RWPE2 (cell line): ENCODE results near the gene CRY2.

Experiments used
- ATAC-seq: fragments of 200-7000 bp; cut with Tn5 transposase; 3 replicates; pipeline ENCODE4 v1.9.1; 2021; ENCODE audit warnings: low read depth
- DNase-seq: peaks from one replicate; pipeline ENCODE4 v3.0.0-alpha.2; 2020; ENCODE audit warnings: low spot score
- H3K27ac ChIP-seq: fragments of 450-650 bp; 2 replicates; pipeline ENCODE4 v1.5.1; 2017; ENCODE audit warnings: mild to moderate bottlenecking; ENCODE audit not compliant: poor library complexity, severe bottlenecking
- H3K27me3 ChIP-seq: fragments of 250-450 bp; sonication (Bioruptor Pico); 2 replicates; pipeline ENCODE4 v1.5.1; 2021; ENCODE audit warnings: mild to moderate bottlenecking, moderate library complexity; ENCODE audit not compliant: insufficient read depth, poor library complexity, severe bottlenecking
- H3K36me3 ChIP-seq: fragments of 250-450 bp; sonication (Bioruptor Pico); 2 replicates; pipeline ENCODE4 v1.5.1; 2020; ENCODE audit warnings: low read depth, mild to moderate bottlenecking, moderate library complexity
- H3K4me1 ChIP-seq: fragments of 250-450 bp; sonication (Bioruptor Pico); 2 replicates; pipeline ENCODE4 v1.5.1; 2021; ENCODE audit warnings: mild to moderate bottlenecking, moderate library complexity; ENCODE audit not compliant: insufficient read depth, poor library complexity, severe bottlenecking
- H3K4me3 ChIP-seq: fragments of 250-450 bp; sonication (Bioruptor Pico); 2 replicates; pipeline ENCODE4 v1.5.1; 2021; ENCODE audit warnings: mild to moderate bottlenecking, moderate library complexity; ENCODE audit not compliant: severe bottlenecking
- H3K9me3 ChIP-seq: fragments of 250-450 bp; sonication (Bioruptor Pico); 2 replicates; pipeline ENCODE4 v1.5.1; 2021; ENCODE audit warnings: mild to moderate bottlenecking, moderate library complexity; ENCODE audit not compliant: severe bottlenecking
- CTCF ChIP-seq: fragments of 450-650 bp; IDR thresholded peaks from one replicate; pipeline ENCODE4 v1.5.1; 2017; ENCODE audit warnings: mild to moderate bottlenecking, moderate library complexity; ENCODE audit not compliant: poor library complexity, severe bottlenecking

Gene CRY2

GRCh38 chr11:45858751-45859398, 11.6 kb downstream of the CRY2 start:
- no peak for DNase-seq
- no peak overlapping the region for H3K4me3 ChIP-seq
- H3K9me3 ChIP-seq: no peaks in the 10 kb centered on the region
- TF ChIP-seq CTCF: no peak
- H3K36me3 ChIP-seq: peaks cover 52% of the 10 kb centered on the region
- no peak for ATAC-seq
- no peaks in the 10 kb centered on the region for H3K27me3 ChIP-seq
- no peaks in the 10 kb centered on the region for H3K4me1 ChIP-seq
- H3K27ac ChIP-seq: no peak overlapping the region

GRCh38 chr11:45859661-45860140, 12.4 kb downstream of the CRY2 start:
- Histone ChIP-seq H3K4me3 (no peak overlapping the region), H3K9me3 (no peaks in the 10 kb centered on the region), H3K27me3 (no peaks in the 10 kb centered on the region), H3K4me1 (no peaks in the 10 kb centered on the region), H3K36me3 (peaks cover 55% of the 10 kb centered on the region), H3K27ac (no peak overlapping the region)
- DNase-seq: no peak
- ATAC-seq: peak; percentile 65
- TF ChIP-seq CTCF: no peak

GRCh38 chr11:45860348-45860747, 13.1 kb downstream of the CRY2 start:
- no peaks in the 10 kb centered on the region for H3K9me3 ChIP-seq
- H3K36me3 ChIP-seq: peaks cover 58% of the 10 kb centered on the region
- ATAC-seq (no peak), DNase-seq (no peak)
- no peak for TF ChIP-seq CTCF
- no peaks in the 10 kb centered on the region for H3K27me3 ChIP-seq
- H3K4me1 ChIP-seq: no peaks in the 10 kb centered on the region
- no peak overlapping the region for H3K27ac ChIP-seq
- no peak overlapping the region for H3K4me3 ChIP-seq

GRCh38 chr11:45860764-45861510, 13.7 kb downstream of the CRY2 start:
- no peak overlapping the region for H3K27ac ChIP-seq

More at GRCh38 chr11:45860764-45861510, 13.7 kb downstream of the CRY2 start:
- Histone ChIP-seq H3K9me3 (no peaks in the 10 kb centered on the region), H3K27me3 (no peaks in the 10 kb centered on the region), H3K4me1 (no peaks in the 10 kb centered on the region), H3K4me3 (no peak overlapping the region), H3K36me3 (peaks cover 57% of the 10 kb centered on the region)
- no peak for TF ChIP-seq CTCF
- ATAC-seq (no peak), DNase-seq (no peak)
